Neutrophil (primary cell): ENCODE data around the gene CRTC3.

Experiments
- H3K27ac ChIP-seq: fragments of 200-600 bp; sonication (generic); 2 replicates; pipeline ENCODE4 v1.5.1; 2016; ENCODE audit warnings: mild to moderate bottlenecking, moderate library complexity
- H3K27me3 ChIP-seq: fragments of 200-600 bp; sonication (generic); 2 replicates; pipeline ENCODE4 v1.6.0; 2016; ENCODE audit warnings: mild to moderate bottlenecking
- H3K36me3 ChIP-seq: fragments of 200-600 bp; sonication (generic); 2 replicates; pipeline ENCODE4 v1.5.1; 2017
- H3K4me1 ChIP-seq, 2 experiments: fragments of 200-600 bp in 1 of 2; sonication (generic) in 1 of 2; 1 replicate in 1 of 2; 2 replicates in 1 of 2; pipeline versions ENCODE4 v1.5.1 to v1.6.1; 2013 to 2016; ENCODE audit warnings: low read depth in 1 of 2, low read length in 1 of 2, mild to moderate bottlenecking in 1 of 2, moderate library complexity in 1 of 2; ENCODE audit not compliant: control insufficient read depth in 1 of 2, insufficient read depth in 1 of 2
- H3K4me3 ChIP-seq, 2 experiments: fragments of 200-600 bp in 1 of 2; sonication (generic) in 1 of 2; 1 replicate in 1 of 2; 2 replicates in 1 of 2; pipeline ENCODE4 v1.5.1; 2013 to 2016; ENCODE audit warnings: low read depth in 1 of 2, low read length in 1 of 2, mild to moderate bottlenecking in 1 of 2, moderate library complexity in 1 of 2
- H3K9me3 ChIP-seq: fragments of 200-600 bp; sonication (generic); 2 replicates; pipeline ENCODE4 v1.5.1; 2016
- TF ChIP-seq, protein P1 (sequence below): fragments of 200-600 bp; sonication (generic); IDR thresholded peaks from 2 replicates; pipeline ENCODE4 v1.5.1; 2016; ENCODE audit warnings: antibody characterized with exemption

Gene CRTC3

DNA sequence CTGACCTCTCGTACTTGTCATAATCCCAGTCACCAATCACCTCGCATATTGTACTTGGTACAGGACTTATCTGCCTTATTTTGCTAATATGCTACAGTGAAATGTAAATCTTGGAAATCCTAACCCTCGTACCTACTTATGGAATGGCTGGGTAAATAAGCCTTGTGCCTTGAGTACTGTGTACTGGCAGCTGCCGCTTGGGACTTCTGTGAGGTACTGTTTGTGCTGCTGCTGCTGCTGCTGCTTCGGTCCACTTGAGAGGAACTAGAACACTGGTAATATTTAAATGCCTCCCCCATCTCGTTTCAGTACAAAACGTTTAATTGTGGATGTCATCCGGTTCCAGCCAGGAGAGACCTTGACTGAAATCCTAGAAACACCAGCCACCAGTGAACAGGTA lies 42.5 kb upstream of the CRTC3 start:
- H3K36me3 ChIP-seq, result peaks cover 100% of the 10 kb centered on the region

DNA sequence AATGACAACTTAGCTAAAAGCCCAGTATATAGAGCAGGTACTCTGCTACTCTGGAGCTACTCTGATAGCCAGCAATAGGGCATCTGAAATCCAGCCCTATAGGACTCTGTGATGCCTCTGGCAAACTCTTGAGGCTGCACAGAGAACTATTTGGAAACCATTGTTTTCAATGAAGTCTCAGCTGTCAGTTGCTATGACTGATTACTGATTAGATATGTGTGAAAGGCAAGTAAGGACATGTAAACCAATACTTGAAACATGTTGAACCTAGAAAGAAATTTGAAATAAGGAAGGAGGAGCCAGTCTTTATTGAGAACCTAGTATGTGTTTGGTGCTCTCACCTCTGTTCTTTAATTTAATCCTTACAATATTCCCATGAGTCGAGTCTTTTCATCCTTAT lies 40.2 kb upstream of the CRTC3 start:
- Histone ChIP-seq H3K36me3 (peaks cover 100% of the 10 kb centered on the region), H3K4me3 (no peak overlapping the region), H3K4me1 (no peaks in the 10 kb centered on the region), H3K9me3 (peaks cover 5% of the 10 kb centered on the region), H3K27ac (no peak overlapping the region), H3K27me3 (no peaks in the 10 kb centered on the region)
- TF ChIP-seq, protein P1, sequence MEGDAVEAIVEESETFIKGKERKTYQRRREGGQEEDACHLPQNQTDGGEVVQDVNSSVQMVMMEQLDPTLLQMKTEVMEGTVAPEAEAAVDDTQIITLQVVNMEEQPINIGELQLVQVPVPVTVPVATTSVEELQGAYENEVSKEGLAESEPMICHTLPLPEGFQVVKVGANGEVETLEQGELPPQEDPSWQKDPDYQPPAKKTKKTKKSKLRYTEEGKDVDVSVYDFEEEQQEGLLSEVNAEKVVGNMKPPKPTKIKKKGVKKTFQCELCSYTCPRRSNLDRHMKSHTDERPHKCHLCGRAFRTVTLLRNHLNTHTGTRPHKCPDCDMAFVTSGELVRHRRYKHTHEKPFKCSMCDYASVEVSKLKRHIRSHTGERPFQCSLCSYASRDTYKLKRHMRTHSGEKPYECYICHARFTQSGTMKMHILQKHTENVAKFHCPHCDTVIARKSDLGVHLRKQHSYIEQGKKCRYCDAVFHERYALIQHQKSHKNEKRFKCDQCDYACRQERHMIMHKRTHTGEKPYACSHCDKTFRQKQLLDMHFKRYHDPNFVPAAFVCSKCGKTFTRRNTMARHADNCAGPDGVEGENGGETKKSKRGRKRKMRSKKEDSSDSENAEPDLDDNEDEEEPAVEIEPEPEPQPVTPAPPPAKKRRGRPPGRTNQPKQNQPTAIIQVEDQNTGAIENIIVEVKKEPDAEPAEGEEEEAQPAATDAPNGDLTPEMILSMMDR, result no peak

More for the DNA sequence above, 42.5 kb upstream of the CRTC3 start:
- no peaks in the 10 kb centered on the region for H3K4me1 ChIP-seq
- no peaks in the 10 kb centered on the region for H3K27me3 ChIP-seq
- H3K27ac ChIP-seq, result no peak overlapping the region
- no peak overlapping the region for H3K4me3 ChIP-seq
- TF ChIP-seq, protein P1, result no peak
- peaks cover 5% of the 10 kb centered on the region for H3K9me3 ChIP-seq

DNA sequence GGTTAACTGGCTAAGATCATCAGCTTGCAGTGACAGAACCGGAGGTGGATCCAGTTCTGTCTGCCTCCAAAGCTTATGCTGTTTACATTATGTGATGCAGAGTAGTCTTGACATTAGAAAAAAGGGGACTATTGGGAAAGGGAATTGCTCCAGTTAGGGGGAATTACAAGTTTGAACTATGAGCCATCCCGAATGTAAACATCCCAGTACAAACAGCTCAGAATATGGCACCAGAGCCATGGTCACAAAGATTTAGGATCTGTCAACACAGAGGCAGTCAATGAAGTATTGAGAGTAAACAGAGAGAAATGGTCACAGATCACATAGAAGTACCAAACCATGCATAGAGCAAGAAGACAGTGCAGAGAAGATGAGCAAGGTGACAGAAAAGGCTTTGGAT lies 39.8 kb upstream of the CRTC3 start:
- TF ChIP-seq, protein P1, result no peak
- H3K27me3 ChIP-seq, result no peaks in the 10 kb centered on the region
- no peaks in the 10 kb centered on the region for H3K4me1 ChIP-seq
- H3K36me3 ChIP-seq, result peaks cover 100% of the 10 kb centered on the region
- H3K4me3 ChIP-seq, result no peak overlapping the region
- peaks cover 5% of the 10 kb centered on the region for H3K9me3 ChIP-seq
- no peak overlapping the region for H3K27ac ChIP-seq

DNA sequence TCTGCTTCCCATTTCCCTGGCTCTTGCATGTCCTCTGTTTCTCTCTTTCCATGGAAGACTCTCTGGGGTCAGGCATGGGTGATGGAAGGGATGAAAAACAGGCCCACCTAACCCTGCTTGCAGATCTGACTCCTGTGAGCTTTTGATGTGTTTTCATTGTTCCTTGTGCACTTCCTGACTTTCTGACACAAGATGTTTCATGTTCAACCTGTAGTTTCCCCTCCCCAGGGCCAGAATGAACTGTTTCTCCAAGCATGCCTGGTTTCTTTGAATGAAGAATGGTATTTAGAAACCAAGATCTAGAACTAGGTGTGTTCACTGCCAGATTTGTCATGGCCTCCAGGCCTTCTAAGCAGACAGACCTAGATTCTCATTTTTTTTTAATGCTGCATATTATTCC lies 36.1 kb upstream of the CRTC3 start:
- no peak overlapping the region for H3K4me3 ChIP-seq
- H3K36me3 ChIP-seq, result peaks cover 100% of the 10 kb centered on the region
- H3K27ac ChIP-seq, result peak overlapping the region; percentile 1
- H3K4me1 ChIP-seq, result no peaks in the 10 kb centered on the region
- no peaks in the 10 kb centered on the region for H3K9me3 ChIP-seq
- no peaks in the 10 kb centered on the region for H3K27me3 ChIP-seq
- TF ChIP-seq, protein P1, result no peak

DNA sequence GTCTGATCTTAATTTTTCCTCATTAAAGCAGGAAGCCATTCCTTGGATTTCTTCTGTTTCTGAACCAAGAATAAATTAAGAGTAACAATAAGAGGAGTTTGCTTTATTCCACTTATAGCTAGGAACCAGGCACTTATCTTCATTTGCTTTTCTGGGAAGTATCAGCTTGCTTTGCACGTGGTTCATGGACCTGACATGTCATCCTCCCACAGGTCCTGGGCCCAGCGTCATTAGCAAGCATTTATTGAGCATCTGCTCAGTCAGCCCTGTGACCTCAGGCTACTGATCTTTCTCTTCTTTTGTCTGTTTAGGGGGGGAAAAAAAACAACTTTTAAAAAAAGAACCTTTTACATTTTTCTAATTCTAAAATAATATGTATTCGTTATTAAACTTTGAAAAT lies 34.7 kb upstream of the CRTC3 start:
- Histone ChIP-seq H3K4me3 (no peak overlapping the region), H3K27me3 (no peaks in the 10 kb centered on the region), H3K27ac (no peak overlapping the region), H3K4me1 (no peaks in the 10 kb centered on the region), H3K36me3 (peaks cover 100% of the 10 kb centered on the region), H3K9me3 (no peaks in the 10 kb centered on the region)
- TF ChIP-seq, protein P1, result no peak

DNA sequence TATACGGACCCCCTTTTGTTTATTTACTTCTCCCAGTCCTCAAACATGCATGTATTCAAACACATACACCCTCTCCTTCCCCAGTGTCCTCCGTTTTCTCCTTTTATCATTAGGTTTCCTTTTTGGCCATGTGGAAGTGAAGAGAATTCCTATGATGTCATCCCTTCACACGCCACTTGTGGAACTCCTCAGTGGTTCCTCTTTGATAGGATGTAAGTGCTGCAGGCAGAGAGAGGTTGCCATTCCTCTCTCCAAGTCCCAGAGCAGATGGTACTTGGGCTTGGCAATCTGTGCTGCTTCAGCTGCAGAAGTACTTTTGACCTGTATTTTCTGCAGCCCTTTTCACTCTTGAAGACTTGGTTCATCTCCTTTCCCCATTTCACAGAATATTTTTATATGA lies 32.9 kb upstream of the CRTC3 start:
- Histone ChIP-seq H3K9me3 (no peaks in the 10 kb centered on the region), H3K36me3 (peaks cover 99% of the 10 kb centered on the region), H3K27me3 (no peaks in the 10 kb centered on the region), H3K4me1 (no peaks in the 10 kb centered on the region), H3K27ac (no peak overlapping the region), H3K4me3 (no peak overlapping the region)
- TF ChIP-seq, protein P1, result no peak
